Activated T-cell treated with anti-CD3 and anti-CD28 coated beads, Interleukin-2, amount 50 U/mL, for 1 hour (primary cell): ENCODE results near the gene CTTNBP2NL.
A peak's percentile ranks its signal among the peaks of the same experiment; 100 is the strongest.
"Not testable (repeated sequence)": the region's sequence is repeated elsewhere in the genome, so short reads cannot be mapped to it uniquely, and the experiment has no call there.

ENCODE experiments used
- DNase-seq: peaks from one replicate; pipeline ENCODE4 v3.0.0-alpha.2; 2020

CTTNBP2NL gene

DNA sequence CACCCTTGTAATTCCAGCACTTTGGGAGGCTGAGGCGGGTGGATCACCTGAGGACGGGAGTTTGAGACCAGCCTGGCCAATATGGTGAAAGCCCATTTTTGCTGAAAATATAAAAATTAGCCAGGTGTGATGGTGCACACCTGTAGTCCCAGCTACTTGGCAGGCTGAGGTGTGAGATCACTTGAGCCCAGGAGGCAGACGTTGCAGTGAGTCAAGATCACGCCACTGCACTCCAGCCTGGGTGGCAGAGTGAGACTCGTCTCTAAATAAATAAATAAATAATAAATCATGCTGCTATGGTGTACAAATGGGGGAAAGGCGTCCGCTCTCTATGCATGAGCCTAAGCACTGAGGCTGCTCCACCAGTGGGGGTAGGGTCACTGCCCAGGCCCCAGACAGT is 74.3 kb downstream of the CTTNBP2NL start:
- not testable (repeated sequence) for DNase-seq

GRCh38 chr1:112470966-112471365 is 75.0 kb downstream of the CTTNBP2NL start:
- no peak for DNase-seq

GRCh38 chr1:112472142-112472541 is 76.1 kb downstream of the CTTNBP2NL start:
- DNase-seq = no peak

DNA sequence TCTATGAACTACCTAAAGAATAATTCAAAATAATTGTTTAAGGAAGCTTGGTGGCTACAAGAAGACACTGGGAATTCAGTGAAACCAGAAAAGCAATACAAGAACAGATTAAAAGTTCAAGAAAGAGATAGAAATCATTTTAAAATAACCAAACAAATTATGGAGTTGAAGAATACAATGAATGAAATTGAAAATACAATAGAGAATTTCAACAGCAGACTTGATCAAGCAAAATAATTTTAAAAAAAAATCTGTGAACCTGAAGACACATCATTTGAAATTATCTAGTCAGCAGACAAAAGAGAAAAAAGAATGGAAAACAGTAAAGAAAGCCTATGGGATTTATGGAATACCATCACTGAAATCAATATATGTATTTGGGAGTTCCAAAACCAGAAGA is 81.5 kb downstream of the CTTNBP2NL start:
- DNase-seq = no peak

DNA sequence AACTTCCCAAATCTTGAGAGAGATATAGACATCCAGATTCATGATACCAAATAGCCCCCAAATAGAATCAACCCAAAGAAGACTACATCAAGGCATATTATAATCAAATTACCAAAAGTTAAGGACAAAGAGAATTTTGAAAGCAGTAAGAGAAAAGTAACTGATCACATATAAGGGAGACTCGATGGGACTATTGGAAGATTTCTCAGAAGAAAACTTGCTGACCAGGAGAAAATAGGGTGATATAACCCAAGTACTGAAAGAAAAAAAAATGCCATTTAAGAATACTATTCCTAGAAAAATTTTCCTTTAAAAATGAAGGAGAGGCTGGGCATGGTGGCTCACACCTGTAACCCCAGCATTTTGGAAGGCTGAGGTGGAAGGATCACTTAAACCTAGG is 82.3 kb downstream of the CTTNBP2NL start:
- no peak for DNase-seq

DNA sequence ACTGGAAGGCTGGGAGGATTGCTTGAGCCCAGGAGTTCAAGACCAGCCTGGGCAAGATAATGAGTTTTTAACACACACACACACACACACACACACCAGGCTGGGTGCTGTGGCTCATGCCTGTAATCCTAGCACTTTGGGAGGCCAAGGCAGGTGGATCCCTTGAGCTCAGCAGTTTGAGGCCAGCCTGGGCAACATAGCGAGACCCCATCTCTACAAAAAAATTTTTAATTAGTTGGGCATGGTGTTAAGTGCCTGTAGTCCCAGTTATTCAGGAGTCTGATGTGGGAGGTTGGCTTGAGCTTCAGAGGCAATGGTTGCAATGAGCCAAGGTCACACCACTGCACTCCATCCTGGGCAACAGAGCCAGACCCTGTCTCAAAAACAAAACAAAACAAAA is 90.0 kb downstream of the CTTNBP2NL start:
- not testable (repeated sequence) for DNase-seq

GRCh38 chr1:112487686-112488085 is 91.7 kb downstream of the CTTNBP2NL start:
- not testable (repeated sequence) for DNase-seq

GRCh38 chr1:112488141-112488540 is 92.1 kb downstream of the CTTNBP2NL start:
- DNase-seq = no peak

DNA sequence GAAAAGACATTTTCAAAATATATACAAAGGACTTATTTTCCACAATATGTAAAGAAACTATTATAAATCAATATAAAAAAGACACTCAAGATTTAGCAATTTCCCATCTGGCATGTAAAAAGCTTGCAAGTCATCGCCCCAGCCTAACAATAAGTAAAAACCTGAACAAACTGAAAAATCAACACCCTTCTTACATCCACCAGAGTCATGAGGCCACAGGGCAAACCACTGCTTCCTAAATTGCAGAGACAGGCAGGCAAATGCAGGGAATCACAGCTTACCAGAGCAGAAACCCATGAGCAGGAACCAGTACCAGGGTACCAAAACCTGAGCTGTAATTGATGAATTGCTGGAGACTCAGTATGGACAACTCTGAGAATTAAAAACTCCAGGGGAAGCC is 96.1 kb downstream of the CTTNBP2NL start:
- DNase-seq = no peak

DNA sequence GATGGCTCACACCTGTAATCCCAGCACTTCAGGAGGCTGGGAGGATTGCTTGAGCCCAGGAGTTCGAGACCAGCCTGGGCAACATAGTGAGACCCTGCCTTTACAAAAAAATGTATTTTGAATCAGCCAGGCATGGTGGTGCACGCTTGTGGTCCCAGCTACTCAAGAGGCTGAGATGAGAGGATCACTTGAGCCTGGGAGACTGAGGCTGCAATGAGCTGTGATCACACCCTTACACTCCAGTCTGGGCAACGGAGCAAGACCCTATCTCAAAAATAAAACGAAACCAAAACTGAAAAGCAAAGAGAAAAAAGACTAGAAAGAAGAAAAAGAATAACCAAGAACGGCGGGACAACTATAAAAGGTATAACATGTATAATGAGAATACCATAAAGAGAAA is 97.3 kb downstream of the CTTNBP2NL start:
- no peak for DNase-seq

- DNase-seq = no peak
Measured at GRCh38 chr1:112496290-112496689, 100.3 kb downstream of the CTTNBP2NL start.

GRCh38 chr1:112501810-112502641 is 106.0 kb downstream of the CTTNBP2NL start:
- peak; percentile 70 for DNase-seq

GRCh38 chr1:112502826-112503225 is 106.8 kb downstream of the CTTNBP2NL start:
- no peak for DNase-seq

- no peak for DNase-seq
Measured at GRCh38 chr1:112504001-112504660, 108.1 kb downstream of the CTTNBP2NL start.

DNA sequence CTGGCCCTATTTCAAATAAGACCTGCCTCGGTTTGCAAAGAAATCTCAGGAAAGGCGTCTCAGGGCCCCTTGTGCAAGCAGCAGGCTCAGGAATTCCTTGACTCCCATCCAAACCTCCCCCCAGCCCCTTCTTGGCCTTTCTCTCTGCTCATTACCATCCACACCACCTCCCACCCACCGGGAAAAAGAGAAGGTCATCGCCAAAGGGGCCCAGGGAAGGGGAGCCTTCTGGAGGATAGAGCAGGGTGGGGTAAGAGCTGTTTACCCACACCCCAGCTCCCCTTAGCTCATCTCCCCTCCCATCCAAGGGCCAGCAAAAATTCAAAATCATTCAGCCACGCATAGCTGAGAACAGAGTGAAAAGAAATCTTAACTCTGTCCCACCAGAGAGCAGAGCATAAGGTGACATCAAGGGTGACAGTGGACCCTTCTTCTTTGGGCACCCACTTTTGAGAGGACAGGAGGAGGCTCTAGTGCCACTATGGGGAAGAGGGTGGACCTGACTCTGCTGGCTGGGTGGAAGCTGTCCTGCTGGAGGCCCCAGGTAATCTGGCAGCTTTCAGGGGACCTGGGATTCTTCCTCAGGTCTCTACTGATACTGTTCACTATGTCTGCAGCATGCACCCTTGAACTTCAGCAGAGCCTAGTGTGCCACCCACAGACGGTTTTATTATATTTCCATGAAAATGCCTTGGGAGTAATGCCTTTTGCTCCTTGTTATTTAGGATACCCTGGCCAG is 108.8 kb downstream of the CTTNBP2NL start:
- DNase-seq = no peak

- DNase-seq = no peak
Measured at GRCh38 chr1:112505400-112505785, 109.4 kb downstream of the CTTNBP2NL start.

- no peak for DNase-seq
Measured at GRCh38 chr1:112505878-112506277, 109.9 kb downstream of the CTTNBP2NL start.

DNA sequence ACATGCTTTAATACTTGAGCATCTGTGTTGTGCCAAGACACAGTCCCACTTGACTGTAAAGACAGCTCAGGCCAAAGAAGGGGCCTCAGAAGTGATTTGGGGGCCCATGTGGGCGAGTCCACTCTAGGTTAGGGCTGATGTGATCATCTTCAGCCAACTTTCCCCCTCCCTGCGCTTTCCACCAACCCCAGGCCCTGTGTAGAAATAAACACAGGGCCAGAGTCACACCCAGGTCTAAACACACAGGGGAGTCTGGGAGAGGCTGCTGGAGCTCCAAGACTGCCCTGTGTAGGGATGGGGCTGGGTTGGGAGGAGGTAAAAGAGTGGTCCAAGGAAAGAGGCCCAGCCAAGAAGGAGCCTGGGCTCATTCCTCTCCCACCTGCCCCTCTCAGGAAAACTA is 110.3 kb downstream of the CTTNBP2NL start:
- DNase-seq = no peak

DNA sequence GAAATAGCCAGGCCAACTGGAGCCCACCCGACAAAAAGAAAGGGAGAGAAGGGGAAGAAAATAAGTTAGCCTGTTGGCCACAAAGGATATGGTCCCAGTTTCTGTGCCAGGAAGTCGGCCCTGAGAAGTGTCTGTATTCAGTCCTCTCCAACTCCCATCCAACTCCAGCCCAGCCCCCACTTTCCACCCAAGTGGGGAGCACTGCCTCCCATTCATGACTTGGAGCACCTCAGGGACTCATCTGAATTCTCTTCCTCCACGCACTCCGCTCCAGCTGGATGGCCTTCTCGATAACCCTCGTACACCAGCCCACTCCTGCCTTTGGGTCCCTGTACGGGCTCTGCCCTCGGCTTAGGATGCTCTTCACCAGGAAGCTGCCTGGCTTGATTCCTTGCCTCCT is 110.7 kb downstream of the CTTNBP2NL start:
- no peak for DNase-seq

DNA sequence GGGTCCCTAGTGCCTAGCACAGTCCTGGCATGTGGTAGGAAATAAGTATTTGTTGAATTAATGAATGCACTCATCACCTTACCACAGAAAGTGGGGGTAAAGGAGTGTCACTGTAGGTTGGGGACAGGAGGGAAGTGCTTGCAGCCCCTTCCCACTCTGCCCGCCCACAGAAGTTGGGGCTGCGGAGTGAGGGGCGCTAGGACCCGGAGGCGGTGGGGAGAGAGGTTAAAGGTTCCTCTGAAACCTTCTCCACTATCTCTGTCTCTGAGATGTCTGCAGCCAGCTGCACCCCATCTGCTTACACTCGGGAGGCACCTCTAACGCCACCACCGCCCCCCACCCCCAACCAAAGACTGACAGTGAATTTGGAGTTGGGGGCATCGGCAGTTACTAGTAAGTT is 111.3 kb downstream of the CTTNBP2NL start:
- DNase-seq = no peak

GRCh38 chr1:112507921-112508277 is 111.9 kb downstream of the CTTNBP2NL start:
- peak; percentile 54 for DNase-seq

GRCh38 chr1:112508278-112509004 is 112.4 kb downstream of the CTTNBP2NL start, which contains the start of gene WNT2B:
Gene WNT2B (plus strand): TSS chr1:112508965. CDS start chr1:112509263, 298 bp downstream.
- DNase-seq = peak; percentile 69
